ENCODE results near the gene ASPRV1.
"Not testable (repeated sequence)": the region's sequence is repeated elsewhere in the genome, so short reads cannot be mapped to it uniquely, and the experiment has no call there.

Gene ASPRV1

GRCh38 chr2:69959425-69959824, 2.0 kb downstream of the ASPRV1 start:
- no peak for DNase-seq (ENCODE audit: low spot score)

- DNase-seq (ENCODE audit: low spot score) = no peak
Observed at GRCh38 chr2:69958480-69958879, 3.0 kb downstream of the ASPRV1 start.

DNA sequence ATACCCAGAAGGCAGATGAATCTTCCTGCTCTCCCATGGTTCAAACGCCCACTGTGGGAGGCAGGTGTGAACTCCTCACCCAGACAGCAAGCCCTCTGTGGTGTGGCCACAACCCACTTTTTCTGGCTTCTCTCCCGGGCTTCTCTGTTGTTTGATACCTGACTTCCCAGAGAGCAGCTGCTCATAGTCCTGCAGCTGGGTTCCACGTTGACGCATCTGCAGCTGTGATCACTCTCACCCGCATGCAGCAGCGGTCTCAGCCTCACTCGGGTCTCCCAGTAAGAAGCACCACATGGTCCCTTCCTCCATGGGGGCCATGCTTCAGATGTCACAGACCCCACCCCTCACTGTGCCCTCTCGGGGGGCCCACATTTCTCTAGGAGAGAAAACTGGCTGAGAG, 3.5 kb downstream of the ASPRV1 start:
- no peak for DNase-seq (ENCODE audit: low spot score)

DNA sequence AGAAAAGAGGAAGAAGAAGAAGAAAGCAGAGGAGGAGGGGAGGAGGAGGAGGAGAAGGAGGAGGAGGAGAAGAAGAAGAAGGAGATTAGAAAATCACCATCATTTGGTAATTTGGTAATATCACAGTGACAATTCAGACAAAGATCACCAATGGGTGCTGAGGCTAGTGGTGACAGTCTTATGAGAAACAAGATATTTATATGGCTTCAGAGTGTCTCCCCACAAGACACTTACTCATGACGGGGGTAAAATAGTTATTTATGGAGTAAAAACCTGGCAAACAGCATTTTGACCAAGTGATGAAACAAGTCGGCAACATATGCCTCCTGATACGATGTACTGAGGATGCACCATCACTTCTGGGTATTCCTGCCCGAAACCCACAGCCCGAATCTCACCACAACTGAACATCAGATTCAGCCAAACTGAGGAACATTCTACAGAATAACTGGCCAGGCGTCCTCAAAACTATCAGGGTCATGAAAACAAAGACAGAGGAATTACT, 4.9 kb downstream of the ASPRV1 start:
- no peak for DNase-seq (ENCODE audit: low spot score)

GRCh38 chr2:69955029-69955428, 6.4 kb downstream of the ASPRV1 start:
- no peak for DNase-seq (ENCODE audit: low spot score)

- no peak for DNase-seq (ENCODE audit: low spot score)
Observed at GRCh38 chr2:69954084-69954483, 7.3 kb downstream of the ASPRV1 start.

DNA sequence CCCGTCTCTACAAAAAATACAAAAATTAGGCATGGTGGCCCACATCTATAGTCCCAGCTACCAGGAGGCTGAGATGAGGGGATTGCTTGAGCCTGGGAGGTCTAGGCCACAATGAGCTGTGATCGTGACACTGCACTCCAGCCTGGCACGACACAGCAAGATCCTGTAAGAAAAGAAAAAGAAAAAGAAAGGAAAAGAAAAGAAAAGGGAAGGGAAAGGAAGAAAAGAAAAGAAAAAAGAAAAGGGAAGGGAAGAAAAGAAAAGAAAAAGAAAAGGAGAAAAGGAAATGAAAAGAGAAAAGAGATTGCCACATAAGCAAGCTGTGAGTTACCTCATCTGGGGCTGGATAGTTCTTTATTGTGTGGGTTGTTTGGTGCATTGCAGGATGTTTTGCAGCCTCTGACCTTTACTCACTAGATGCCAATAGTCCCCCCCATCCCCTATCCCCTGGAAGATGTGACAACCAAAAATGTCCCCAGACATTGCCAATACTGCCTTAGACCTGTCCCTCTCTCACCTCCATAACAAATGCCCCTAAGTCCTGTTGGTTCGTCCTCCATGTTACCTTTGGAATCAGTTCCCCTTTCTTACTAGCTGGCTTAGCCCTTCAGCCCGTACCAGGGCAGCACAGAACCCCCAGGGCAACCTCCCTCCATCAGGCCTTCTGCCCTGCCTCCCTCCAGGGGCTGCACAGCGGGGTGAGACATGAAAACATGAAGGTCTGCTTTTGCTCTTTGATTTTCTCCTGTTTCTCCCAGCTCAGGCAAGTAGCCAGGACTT, 8.9 kb downstream of the ASPRV1 start:
- DNase-seq (ENCODE audit: low spot score) = no peak

DNA sequence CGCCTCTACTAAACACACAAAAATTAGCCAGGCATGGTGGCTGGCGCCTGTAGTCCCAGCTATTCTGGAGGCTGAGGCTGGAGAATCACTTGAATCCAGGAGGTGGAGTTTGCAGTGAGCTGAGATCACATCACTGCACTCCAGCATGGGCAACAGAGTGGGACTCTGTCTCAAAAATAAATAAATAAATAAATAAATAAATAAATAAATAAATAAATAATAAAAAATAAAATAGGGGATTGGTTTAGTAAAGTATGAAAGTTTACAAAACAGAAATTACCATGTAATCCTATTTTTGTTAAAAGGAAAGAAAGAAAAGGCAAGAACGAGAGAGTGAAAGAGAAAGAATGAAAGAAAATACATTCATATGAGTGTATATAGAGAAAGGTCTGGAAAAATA, 10.8 kb downstream of the ASPRV1 start:
- not testable (repeated sequence) for DNase-seq (ENCODE audit: low spot score)

- DNase-seq (ENCODE audit: low spot score) = no peak
Observed at GRCh38 chr2:69950241-69950640, 11.2 kb downstream of the ASPRV1 start.

- DNase-seq (ENCODE audit: low spot score) = no peak
Observed at GRCh38 chr2:69948963-69949645, 12.3 kb downstream of the ASPRV1 start.

GRCh38 chr2:69948032-69948962, 13.1 kb downstream of the ASPRV1 start:
- DNase-seq (ENCODE audit: low spot score) = peak; percentile 45

DNA sequence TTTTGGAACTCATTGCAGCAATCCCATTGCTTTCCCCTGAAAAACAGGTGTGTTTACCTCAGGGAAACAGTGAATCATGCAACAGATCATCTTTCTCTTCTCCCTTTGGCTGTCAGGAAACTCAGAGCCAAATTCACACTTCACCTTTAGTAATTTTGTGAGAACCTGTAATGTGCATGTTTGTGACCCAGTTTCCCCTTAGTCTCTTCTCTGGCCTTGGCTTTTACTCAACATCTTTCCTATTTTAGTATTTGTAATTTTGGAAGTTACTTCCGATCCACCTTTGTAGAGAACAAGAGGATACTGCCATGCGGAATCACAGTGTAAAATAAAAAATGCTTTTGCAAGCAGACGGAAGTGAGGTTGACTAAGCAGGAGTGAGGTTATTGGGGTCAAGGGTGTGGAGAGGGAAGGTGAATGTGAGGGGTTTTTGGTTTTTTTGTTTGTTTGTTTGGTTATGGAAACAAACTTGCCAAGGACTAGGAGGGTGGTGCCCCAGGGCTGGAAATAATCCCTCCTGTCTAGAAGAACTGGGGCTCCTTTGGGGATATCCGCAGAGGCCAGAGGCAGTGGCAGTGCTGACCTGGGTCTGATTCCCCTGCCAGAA, 14.0 kb downstream of the ASPRV1 start:
- no peak for DNase-seq (ENCODE audit: low spot score)

DNA sequence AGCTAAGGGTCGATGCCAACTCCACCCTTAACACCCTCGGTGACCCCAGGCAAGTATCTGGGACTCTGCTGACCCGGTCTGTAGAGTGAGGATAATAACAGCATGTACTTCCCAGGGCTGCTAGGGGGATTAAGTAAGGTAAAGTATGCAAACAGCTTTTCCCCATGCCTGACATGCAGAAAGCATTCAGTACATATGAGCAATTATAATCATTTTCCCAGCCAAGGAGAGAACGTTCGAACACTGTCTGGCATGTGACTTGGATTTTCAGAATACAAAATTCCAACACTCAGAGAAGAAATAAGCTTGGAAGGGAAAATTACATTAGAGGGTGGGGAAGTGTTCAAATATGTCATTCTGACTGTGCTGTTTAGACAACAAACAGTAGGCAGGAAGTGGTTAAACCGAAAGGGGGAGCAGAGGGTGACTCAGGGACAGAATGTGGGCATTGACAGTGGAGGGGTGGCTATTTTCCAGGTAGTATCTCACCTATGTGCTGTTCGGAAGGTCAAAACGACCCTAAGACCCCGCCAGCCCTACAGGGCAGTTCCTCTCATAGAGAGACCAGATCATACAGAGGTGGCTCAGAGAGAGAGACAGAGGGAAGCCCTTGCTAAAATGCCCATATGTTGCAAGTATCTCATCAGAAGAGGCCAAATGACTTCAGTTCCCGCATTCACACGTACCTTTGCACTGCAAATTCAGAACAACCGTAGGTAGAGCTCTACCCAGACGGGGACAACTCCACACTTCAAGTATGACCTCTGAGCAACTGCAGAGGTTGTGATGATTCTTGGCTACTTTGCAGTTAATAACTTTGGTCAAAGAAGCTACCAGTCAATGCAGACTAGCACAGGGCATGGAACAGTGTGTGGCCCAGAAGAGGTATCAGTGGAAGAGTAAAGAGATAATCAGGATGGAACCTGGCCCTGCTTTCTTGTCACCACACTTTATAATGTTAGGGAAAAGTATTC, 14.8 kb downstream of the ASPRV1 start:
- no peak for DNase-seq (ENCODE audit: low spot score)

DNA sequence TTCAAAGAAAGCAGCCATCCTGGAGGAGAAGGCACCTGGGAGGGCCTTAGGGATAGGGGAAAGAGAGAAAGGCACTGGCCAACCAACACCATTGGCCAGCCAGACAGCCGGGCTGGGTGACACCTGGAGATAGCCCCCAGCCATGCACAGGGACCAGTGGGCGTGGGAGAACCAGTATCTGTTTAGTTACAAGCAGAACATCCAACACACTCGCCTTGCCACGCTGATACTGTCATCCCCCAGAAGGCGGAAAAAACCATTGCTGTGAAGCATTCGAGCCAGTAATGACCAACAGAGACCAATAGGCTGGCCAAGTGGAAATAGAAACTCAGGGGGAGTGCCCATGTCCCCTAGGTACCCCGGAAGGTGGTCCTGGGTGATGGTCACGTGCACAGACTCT, 15.5 kb downstream of the ASPRV1 start:
- DNase-seq (ENCODE audit: low spot score) = no peak

DNA sequence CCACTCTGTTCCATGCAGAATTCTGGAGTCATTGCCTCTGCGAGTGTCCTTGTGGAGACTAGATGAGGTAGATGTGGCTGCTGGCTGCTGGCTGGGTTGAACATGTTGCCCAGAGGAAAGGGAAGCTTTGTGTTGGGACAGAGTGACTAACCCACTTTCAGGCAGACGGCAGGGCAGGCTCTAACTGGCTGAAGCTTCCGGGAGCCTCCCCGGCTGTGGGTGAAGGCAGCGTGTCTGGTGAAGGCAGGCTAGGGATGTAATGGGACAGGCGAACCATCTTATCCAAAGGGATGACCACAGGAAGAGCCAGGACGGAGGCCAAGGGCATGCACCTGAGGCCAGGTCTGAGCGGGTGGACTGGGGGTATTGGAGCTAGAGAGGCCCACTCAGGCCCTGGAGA, 16.0 kb downstream of the ASPRV1 start:
- DNase-seq (ENCODE audit: low spot score) = no peak

GRCh38 chr2:69944756-69945155, 16.7 kb downstream of the ASPRV1 start:
- no peak for DNase-seq (ENCODE audit: low spot score)

GRCh38 chr2:69943843-69944525, 17.4 kb downstream of the ASPRV1 start:
- DNase-seq (ENCODE audit: low spot score) = no peak

DNA sequence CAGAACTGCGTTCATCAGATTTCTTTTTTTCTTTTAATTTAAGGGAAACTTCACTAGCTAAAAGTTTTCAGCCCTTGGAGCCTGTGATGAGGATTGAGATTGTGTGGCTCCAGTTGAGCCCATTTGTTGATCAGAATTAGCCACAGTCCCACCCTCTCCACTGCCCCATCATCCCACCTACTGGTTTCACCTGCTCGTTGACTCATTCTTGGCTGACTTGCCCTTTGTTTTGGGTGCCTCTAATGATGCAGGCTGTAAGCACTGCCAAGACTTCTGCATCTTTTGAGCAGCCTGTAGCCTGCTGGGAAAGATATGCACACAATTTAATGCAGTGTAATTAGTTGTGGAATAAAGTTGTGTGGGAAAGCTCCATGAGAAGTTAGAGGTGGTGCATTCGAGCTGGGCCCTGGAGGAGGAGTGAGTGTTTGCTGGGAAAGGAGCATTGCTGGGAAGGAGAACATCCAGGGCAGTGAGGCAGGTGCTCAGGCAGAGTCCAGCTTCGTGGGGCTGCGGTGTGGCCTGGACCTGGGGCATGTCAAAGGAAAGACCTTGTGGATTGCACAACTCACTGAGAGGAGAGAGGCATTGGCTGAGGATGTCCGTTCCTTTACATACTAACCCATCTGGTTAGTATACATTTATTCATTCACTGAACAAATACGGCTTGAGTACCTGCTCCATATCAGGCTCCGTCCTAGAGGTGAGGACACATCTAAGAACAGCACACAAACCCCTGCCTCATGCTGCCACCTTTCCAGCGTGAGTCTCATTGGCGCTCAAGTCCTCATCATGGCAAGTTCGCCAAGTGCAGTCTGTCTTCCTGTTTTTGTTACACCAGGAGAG, 18.2 kb downstream of the ASPRV1 start:
- no peak for DNase-seq (ENCODE audit: low spot score)

DNA sequence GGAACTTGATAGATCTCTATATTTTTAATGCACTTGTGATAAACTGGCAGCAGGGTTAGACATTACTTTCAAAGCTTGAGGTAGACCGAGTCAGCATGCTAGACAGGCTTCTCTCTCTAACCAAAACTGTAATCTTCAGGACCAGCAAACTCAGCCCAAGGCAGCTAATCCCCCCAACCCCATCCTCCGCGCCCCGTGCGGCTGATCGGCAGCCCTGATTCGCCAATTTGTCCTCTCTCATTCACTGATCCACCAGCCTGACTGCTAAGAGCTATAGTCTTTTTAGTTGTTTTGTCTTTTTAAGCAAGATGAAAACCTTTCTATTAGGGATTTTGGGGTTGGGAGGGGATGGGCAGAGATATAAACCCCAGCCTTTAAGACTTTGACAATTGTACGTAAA, 20.7 kb downstream of the ASPRV1 start:
- DNase-seq (ENCODE audit: low spot score) = no peak
